ENCODE results near the gene C2orf42. TPM values are rescaled to one million over a fixed set of nuclear protein-coding genes. Genes with fewer than 3 reads are reported as not detected.
"Not testable (repeated sequence)": the region's sequence is repeated elsewhere in the genome, so short reads cannot be mapped to it uniquely, and the experiment has no call there.

The C2orf42 gene
- total and polyA plus RNA-seq, 2 experiments from 2014 or later = 10.0 to 11.9 TPM

DNA sequence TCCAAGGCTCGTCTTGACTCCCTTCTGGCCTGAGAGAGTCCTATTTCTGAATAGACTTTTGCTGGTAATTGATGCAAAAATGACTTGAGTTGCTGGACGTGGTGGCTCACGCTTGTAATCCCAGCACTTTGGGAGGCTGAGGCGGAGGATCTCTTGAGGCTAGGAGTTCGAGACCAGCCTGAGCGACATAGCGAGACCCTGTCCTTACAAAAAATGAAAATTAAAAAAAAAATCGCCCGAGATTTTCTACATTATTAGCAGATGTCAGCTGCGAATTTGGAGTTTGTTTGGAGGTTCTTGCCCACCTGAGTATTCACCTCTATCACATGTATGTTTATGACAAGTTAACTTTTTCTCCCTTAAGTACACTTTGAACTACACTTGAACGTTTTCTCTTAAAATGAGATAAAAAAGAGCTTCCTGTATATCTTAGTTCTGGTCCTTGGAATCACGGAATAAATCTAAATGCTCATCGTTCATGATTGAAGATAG is 471 bp upstream of the C2orf42 start:
- Histone ChIP-seq H3K9me3 (ENCODE audit: low read depth) (no peaks in the 10 kb centered on the region), H3K27ac (peak overlapping the region; percentile 82), H3K4me3 (no peak overlapping the region), H3K4me1 (ENCODE audit: low read depth) (no peaks in the 10 kb centered on the region), H3K27me3 (no peaks in the 10 kb centered on the region), H3K36me3 (no peaks in the 10 kb centered on the region)
- TF ChIP-seq, protein P1, sequence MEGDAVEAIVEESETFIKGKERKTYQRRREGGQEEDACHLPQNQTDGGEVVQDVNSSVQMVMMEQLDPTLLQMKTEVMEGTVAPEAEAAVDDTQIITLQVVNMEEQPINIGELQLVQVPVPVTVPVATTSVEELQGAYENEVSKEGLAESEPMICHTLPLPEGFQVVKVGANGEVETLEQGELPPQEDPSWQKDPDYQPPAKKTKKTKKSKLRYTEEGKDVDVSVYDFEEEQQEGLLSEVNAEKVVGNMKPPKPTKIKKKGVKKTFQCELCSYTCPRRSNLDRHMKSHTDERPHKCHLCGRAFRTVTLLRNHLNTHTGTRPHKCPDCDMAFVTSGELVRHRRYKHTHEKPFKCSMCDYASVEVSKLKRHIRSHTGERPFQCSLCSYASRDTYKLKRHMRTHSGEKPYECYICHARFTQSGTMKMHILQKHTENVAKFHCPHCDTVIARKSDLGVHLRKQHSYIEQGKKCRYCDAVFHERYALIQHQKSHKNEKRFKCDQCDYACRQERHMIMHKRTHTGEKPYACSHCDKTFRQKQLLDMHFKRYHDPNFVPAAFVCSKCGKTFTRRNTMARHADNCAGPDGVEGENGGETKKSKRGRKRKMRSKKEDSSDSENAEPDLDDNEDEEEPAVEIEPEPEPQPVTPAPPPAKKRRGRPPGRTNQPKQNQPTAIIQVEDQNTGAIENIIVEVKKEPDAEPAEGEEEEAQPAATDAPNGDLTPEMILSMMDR (IDR thresholded peaks at IDR 0.05; ENCODE audit: low read depth, low read length) = no peak
- no peak for DNase-seq (ENCODE audit: low read depth in 1 of 2, low spot score in 1 of 2)

DNA sequence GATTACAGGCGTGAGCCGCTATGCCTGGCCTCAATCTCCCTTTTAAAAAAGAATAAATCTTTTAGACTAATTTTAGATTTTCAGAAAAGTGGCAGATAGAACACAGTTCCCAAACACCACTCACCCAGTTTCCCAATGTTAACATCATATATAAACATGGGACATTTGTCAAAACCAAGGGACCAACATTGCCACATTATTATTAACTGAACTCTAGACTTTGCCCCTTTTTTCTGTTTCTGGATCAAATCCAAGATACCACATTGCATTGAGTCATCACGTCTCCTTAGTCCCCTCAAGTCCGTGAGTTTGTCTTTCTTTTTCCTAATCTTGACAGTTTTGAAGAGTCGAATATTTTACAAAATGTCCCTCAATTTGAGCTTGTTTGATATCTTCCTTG is 2.4 kb downstream of the C2orf42 start:
- Histone ChIP-seq H3K27me3 (no peaks in the 10 kb centered on the region), H3K4me3 (no peak overlapping the region), H3K9me3 (ENCODE audit: low read depth) (no peaks in the 10 kb centered on the region), H3K27ac (no peak overlapping the region), H3K36me3 (no peaks in the 10 kb centered on the region), H3K4me1 (ENCODE audit: low read depth) (no peaks in the 10 kb centered on the region)
- TF ChIP-seq, protein P1 (IDR thresholded peaks at IDR 0.05; ENCODE audit: low read depth, low read length) = no peak
- DNase-seq (ENCODE audit: low read depth in 1 of 2, low spot score in 1 of 2) = peak in 1 of 2 donors; percentile 16

DNA sequence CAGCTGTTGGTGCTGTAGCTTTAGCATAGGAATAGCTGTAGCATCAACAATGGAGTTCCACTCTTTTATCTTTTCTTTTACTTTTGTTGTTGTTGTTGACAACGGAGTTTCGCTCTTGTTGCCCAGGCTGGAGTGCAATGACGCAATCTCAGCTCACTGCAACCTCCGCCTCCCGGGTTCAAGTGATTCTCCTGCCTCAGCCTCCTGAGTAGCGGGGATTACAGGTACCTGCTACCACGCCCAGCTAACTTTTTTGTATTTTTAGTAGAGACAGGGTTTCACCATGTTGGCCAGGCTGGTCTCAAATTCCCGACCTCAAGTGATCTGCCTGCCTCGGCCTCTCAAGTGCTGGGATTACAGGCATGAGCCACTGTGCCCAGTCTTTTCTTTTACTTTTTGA is 3.6 kb downstream of the C2orf42 start:
- H3K4me1 ChIP-seq (ENCODE audit: low read depth); H3K27me3 ChIP-seq; DNase-seq (ENCODE audit: low read depth in 1 of 2, low spot score in 1 of 2): not testable (repeated sequence)

DNA sequence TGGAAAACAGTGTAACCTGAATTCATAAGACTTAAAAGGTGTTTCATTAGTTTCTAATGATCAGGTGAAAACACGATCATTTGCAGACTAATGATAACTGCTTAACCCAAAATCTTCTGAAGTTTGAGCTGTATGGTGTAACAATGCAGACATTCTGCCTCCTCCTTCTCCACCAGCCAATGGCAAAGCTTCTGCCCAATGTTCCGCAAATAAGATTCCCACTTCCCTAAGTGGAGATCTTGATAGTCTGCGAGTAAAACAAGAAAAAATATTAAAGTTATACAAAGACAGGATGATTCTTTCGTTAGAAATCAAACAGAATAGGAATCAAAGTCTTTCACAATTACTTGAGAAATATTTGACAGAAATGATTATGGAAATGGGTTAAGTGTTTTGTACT is 8.1 kb downstream of the C2orf42 start:
- Histone ChIP-seq H3K27ac (no peak overlapping the region), H3K9me3 (ENCODE audit: low read depth) (no peaks in the 10 kb centered on the region), H3K27me3 (no peaks in the 10 kb centered on the region), H3K36me3 (peaks cover 17% of the 10 kb centered on the region), H3K4me3 (no peak overlapping the region), H3K4me1 (ENCODE audit: low read depth) (no peaks in the 10 kb centered on the region)
- DNase-seq (ENCODE audit: low read depth in 1 of 2, low spot score in 1 of 2) = no peak
- TF ChIP-seq, protein P1 (IDR thresholded peaks at IDR 0.05; ENCODE audit: low read depth, low read length) = no peak

More for the DNA sequence above, 3.6 kb downstream of the C2orf42 start:
- H3K4me3 ChIP-seq; H3K9me3 ChIP-seq (ENCODE audit: low read depth); H3K27ac ChIP-seq; H3K36me3 ChIP-seq: not testable (repeated sequence)

DNA sequence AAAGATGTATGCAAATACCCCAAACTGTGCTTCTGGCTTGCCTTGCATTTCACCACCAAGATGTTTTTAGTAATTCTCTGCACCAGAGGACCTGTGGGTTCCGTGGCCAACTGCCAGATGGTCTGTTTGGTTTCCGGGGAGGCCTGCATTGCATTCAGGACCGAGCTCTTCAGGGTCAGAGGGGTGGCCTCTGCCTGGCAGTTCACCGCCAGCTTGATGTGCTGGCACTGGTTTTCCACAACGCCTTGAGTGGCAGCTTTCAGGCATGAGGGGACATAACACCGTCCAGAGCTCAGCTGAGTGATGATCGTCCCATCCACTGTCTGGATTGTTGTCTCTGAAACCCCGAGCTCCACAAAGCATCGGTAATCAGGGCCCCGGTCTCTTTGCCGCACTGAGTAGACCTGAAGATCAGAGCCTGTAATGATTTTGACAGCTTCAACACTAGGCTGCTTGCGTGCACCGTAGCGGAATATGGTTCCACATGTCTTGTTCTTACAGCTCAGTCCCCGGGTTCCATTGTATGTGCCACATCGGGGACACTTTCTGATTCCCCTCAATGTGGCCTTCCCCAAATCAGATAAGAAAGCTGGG is 9.4 kb downstream of the C2orf42 start:
- Histone ChIP-seq H3K9me3 (ENCODE audit: low read depth) (no peaks in the 10 kb centered on the region), H3K27me3 (no peaks in the 10 kb centered on the region), H3K4me3 (no peak overlapping the region), H3K4me1 (ENCODE audit: low read depth) (no peaks in the 10 kb centered on the region), H3K27ac (no peak overlapping the region), H3K36me3 (peaks cover 17% of the 10 kb centered on the region)
- TF ChIP-seq, protein P1 (IDR thresholded peaks at IDR 0.05; ENCODE audit: low read depth, low read length) = no peak
- no peak for DNase-seq (ENCODE audit: low read depth in 1 of 2, low spot score in 1 of 2)

DNA sequence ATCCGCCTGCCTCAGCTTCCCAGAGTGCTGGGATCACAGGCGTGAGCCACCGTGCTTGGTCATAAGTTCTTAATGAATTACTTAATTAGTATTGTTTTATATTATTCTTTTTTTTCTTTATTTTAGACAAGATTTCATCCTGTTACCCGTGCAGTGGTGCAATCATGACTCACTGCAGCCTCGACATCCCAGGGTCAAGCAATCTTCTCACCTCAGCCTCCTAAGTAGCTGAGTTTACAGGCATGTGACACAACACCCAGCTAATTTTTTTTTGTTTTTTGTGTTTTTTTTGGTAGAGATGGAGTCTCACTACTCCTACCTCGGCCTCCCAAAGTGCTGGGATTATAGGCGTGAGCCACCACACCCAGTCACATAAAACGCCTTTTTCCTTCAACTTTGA is 17.3 kb downstream of the C2orf42 start:
- H3K4me1 ChIP-seq (ENCODE audit: low read depth) = no peaks in the 10 kb centered on the region
- no peak overlapping the region for H3K4me3 ChIP-seq
- no peak overlapping the region for H3K27ac ChIP-seq
- H3K36me3 ChIP-seq = peaks cover 19% of the 10 kb centered on the region
- H3K9me3 ChIP-seq (ENCODE audit: low read depth) = no peaks in the 10 kb centered on the region
- no peaks in the 10 kb centered on the region for H3K27me3 ChIP-seq
- peak in 1 of 2 donors; percentile 13 for DNase-seq (ENCODE audit: low read depth in 1 of 2, low spot score in 1 of 2)
- TF ChIP-seq, protein P1 (IDR thresholded peaks at IDR 0.05; ENCODE audit: low read depth, low read length) = no peak

DNA sequence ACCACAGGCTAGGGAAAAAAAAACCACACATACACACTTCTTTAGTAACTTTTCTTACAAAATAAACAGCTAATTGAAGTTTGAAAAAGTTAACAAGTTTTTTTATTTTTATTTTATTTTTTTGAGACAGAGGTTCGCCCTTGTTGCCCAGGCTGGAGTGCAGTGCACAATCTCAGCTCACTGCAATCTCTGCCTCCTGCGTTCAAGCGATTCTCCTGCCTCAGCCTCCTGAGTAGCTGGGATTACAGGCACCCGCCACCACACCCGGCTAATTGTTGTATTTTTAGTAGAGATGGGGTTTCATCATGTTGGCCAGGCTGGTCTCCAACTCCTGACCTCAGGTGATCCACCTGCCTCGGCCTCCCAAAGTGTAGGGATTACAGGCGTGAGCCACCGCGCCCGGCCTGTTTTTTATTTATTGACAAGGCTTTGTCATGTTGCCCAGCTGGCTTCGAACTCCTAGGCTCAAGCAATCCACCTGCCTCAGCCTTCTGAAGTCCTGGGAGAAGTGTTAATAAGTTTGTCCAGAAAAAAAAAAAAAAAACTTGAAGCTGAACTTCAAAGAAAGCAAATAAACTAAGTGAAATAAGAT is 21.1 kb downstream of the C2orf42 start:
- H3K4me1 ChIP-seq (ENCODE audit: low read depth); H3K4me3 ChIP-seq; DNase-seq (ENCODE audit: low read depth in 1 of 2, low spot score in 1 of 2); H3K27me3 ChIP-seq; H3K9me3 ChIP-seq (ENCODE audit: low read depth); H3K27ac ChIP-seq: not testable (repeated sequence)
- peaks cover 22% of the 10 kb centered on the region for H3K36me3 ChIP-seq

Data from cardiac muscle cell (in vitro differentiated cells and primary cell).